AG09319 (cell line): ENCODE results near the gene PCDHB1.

Experiments
- DNase-seq: peaks from one replicate; pipeline ENCODE4 v3.0.0-alpha.2; 2010; ENCODE audit warnings: low read depth; ENCODE audit errors: extremely low read depth
- TF ChIP-seq, protein P1 (sequence below): IDR thresholded peaks from 2 replicates; pipeline ENCODE4 v1.5.1; 2011; ENCODE audit warnings: low read depth, mild to moderate bottlenecking, inconsistent platforms, low read length, moderate library complexity

Gene PCDHB1, protein sequence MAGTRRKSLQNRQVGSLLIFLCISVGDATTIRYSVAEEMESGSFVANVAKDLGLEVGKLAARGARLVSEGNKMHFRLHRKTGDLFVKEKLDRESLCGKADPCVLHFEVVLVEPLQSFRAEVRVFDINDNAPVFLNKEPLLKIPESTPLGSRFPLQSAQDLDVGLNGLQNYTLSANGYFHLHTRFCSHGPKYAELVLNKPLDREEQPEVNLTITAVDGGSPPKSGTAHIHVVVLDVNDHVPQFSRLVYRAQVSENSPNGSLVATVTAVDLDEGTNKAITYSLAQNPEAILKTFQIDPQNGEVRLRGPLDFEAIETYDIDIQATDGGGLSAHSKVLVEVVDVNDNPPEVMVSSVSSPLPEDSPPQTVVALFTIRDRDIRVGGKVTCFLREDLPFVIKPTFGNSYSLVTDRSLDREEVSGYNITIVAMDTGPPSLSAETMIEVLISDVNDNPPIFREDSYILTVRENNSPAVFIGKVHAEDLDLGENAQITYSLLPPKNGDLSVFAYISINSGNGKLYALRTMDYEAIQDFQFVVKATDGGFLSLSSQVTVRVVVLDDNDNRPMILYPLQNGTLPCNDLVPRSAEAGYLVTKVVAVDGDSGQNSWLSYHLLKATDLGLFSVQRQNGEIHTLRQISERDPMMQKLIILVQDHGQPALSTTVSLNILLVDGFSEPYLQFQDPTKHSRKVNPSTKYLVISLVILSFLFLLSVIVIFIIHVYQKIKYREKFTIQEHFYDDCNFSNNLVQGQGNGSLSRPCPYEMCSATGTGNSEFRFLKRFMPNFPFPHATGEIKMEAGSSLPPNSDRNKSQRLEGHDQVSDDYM

DNA sequence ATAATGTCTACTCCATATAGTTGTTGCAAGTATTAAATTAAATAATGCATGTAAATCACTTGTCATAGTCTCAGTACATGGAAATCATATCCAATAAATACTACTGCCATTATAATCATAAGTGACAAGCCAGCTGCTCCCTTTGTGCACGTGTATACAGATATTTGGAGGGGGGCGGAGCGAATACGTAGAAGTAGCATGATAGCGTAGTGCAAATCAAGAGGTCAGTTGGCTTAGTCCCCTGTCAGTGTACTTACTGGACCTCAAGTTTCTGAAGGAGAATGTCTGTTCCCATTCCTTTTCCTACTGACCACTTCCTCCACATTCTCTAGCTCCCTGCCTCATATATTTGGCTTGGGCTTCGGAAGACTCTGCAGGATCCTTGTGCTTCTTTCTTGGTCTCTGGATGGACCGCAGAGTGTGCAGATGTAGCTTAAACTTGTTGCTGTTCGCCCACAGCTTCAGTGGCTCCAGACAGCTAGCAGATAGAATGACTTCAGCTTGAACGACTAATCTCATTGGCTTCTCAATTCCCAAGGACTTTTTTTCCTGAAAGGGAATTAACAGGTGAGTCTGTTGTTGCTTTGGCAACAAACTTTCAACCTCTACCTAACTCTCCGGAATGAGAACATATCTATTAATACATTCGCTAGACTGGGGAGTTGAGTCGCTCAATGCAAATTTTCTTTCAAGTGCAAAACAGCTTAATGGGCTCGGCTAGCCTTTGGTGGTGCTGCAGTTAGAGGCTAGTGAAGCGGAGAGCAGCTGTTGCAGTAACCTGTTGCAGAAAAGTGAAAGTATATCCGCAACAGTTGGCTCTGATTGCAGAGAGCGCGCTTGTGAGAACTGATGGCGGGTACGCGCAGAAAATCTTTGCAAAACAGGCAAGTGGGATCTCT, at the start of gene PCDHB1:
Gene PCDHB1 (plus strand): TSS at position 753 of the 899 bp plus-strand sequence. CDS start 97 bp downstream, at position 850.
- DNase-seq = no peak
- TF ChIP-seq, protein P1, sequence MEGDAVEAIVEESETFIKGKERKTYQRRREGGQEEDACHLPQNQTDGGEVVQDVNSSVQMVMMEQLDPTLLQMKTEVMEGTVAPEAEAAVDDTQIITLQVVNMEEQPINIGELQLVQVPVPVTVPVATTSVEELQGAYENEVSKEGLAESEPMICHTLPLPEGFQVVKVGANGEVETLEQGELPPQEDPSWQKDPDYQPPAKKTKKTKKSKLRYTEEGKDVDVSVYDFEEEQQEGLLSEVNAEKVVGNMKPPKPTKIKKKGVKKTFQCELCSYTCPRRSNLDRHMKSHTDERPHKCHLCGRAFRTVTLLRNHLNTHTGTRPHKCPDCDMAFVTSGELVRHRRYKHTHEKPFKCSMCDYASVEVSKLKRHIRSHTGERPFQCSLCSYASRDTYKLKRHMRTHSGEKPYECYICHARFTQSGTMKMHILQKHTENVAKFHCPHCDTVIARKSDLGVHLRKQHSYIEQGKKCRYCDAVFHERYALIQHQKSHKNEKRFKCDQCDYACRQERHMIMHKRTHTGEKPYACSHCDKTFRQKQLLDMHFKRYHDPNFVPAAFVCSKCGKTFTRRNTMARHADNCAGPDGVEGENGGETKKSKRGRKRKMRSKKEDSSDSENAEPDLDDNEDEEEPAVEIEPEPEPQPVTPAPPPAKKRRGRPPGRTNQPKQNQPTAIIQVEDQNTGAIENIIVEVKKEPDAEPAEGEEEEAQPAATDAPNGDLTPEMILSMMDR = no peak

DNA sequence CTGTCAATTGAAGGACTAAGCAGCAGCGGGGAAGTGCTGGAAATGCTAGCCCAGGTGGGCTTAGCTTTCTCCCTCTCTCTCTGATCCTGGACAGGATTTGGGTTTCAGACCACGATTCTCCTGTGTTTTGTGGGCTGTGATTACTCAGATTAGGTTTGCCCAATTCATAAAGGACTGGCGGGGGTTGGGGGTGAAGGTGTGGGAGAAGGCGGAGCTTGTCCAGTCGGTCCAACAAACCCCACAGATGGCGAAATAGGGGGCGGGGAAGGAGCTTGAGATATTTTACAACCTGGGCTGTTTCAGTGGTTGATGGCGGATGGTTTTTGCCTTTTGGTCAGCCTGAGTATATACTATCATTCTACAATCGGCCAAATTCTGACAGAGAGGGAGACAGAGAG, 49.7 kb upstream of the PCDHB1 start:
- TF ChIP-seq, protein P1 = no peak
- DNase-seq = no peak

DNA sequence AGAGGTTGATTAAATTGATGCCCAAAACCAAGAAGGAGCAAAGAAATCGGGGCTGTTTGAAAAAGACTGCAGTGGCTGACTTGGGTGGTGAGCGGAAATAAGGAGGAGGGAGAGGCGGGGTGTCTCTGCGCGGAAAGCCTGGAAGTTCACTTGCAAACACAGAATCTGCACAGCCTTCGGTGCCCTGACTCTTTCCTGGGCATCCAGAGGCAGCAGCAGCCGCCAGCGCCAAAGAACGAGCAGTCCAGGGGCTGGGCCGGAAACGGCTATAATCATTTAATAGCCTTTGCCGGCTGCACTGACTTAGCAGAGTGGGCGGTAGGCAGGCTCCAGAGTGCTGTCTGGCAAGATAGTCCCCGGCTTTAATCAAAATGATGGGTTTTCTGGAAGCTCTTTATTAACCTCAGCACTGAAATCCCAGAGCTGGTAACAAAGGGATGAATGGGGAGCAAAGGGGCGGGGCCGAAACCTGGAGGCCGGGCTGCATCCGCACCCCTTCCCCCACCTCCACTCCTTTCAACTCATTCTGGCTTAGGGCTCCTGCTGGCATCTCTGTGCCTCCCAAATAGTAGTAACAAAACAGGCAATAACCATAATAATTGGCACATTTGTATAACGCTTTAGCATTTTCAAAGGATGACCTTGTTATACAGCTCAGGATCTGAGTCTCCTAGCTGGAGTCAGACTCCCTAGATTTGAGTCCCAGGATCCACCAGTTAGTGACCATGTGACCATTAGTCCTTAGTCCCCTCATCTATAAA, 49.1 kb upstream of the PCDHB1 start:
- DNase-seq = no peak
- TF ChIP-seq, protein P1 = no peak

DNA sequence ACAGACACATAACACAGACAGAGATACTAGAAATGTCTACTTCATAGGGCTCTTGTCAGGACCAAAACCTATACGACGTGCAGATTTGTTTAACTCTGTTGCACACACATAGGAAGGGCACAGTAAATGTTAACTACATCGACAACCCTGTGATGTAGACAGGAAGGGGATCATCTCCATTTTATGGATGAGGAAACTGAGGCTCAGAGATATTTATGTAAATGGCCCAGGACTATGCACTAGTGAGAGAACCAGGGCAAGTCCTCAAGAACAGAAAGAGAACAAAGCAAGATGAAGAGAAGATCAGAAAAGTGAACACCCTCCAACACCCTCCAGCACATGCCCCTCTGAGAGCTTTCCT, 48.6 kb upstream of the PCDHB1 start:
- DNase-seq = no peak
- TF ChIP-seq, protein P1 = no peak

DNA sequence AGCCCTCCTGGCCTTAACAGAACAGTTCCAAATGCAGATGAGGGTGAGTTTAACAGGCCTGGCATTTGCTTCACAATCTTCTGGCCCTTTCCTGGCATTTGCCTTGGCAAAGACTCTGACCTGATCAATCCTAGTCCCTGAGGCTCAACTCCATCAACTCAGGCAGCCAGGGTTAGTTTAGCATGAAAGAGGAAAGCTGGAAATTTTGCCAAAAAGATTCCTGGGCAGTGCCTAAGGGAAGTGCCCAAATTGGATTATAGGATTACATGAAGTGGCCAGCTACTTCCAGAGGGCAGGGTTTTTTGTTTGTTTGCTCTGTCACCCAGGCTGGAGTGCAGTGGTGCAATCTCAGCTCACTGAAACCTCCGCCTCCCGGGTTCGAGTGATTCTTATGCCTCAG, 48.1 kb upstream of the PCDHB1 start:
- TF ChIP-seq, protein P1 = no peak
- no peak for DNase-seq

DNA sequence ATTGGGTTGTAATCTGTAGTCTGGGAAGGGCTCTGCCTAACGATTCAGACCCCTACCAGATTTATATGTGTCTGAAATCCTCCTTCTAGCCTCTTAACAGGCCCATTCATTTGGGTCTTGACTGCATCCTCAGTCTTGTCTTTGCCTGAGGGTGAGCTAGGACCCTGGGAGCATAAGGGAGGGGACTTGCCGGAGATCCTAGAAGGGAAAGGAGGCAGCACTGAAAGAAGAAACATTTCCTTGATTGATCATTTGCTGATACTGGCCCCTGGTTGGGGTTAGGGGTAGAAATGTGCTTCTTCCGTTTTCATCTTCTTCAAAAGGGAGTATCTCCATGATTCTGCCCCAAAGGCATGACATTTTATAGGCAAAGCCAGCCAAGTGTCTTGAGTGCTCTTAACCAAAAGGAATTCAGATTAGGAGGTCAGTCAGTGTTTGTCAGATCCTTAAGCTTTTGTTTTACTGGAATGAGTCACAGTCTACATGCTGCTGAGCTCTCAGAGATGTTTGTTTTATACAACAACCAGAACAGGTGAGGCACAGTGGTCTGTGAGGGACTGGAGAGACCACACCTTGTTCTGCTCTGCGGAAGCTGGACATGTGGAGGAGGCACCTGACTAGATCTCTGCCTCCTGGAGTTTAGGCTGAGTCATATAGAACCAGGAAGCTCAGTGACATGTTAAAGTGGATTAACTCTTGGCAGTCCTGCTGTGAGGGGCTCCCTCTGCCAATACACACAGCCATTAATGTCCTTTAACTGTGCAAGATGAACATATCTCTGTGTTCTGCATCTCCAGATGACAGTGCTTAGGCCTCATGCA, 47.2 kb upstream of the PCDHB1 start:
- TF ChIP-seq, protein P1 = no peak
- no peak for DNase-seq
